PC-3 (cell line): Measurements from ENCODE around the gene SH3RF2.

ENCODE experiments used
- EZH2 ChIP-seq: fragments of 300-600 bp; sonication (generic); IDR thresholded peaks from one replicate; pipeline ENCODE4 v1.6.1; 2017; ENCODE audit warnings: antibody characterized with exemption, mild to moderate bottlenecking, low read length; ENCODE audit not compliant: unreplicated experiment
- EZH2phosphoT487 ChIP-seq: fragments of 300-600 bp; sonication (generic); IDR thresholded peaks from 2 replicates; pipeline ENCODE4 v1.6.1; 2018; ENCODE audit warnings: mild to moderate bottlenecking, antibody characterized with exemption, low read length, borderline replicate concordance
- TF ChIP-seq, protein P1 (sequence below): fragments of 300-600 bp; sonication (generic); conservative IDR thresholded peaks from 2 replicates; pipeline ENCODE4 v1.5.1; 2017; ENCODE audit warnings: antibody characterized with exemption, low read depth, mild to moderate bottlenecking, low read length

DNA sequence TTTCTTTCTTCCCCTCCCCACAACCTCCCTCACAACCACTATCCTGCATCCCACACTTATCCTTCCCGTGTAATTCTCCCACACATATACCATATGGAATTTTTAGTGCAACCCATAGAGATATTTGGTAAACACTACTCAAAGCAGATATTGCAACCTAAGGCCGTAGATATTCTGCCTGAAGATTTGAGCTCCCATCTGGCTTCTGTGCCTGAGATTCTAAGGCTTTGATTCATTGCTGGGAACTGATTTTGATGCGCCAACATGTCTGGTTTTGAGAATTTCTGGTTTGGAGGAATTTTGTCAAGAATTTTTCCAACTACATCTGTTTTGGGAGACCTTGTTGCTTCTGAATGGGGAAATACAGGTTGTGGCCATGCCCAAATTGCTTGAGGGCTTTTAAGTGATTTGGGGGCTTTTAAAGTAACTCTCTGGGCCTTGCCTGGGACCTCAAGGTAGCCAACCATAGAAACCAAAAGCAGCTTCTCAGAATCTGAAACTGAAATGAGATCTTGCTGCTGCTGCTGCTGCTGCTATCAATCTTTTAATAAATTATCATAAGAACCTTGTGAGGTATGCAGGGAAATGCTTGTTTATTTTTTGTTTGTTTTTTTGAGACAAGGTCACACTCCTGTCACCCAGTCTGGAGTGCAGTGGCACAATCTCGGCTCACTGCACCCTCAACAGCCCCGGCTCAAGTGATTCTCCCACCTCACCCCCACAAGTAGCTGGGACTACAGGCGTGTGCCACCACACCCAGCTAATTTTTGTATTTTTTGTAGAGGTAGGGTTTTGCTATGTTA, 132.8 kb downstream of the SH3RF2 start:
- TF ChIP-seq EZH2 (no peak), EZH2phosphoT487 (no peak)
- TF ChIP-seq, protein P1, sequence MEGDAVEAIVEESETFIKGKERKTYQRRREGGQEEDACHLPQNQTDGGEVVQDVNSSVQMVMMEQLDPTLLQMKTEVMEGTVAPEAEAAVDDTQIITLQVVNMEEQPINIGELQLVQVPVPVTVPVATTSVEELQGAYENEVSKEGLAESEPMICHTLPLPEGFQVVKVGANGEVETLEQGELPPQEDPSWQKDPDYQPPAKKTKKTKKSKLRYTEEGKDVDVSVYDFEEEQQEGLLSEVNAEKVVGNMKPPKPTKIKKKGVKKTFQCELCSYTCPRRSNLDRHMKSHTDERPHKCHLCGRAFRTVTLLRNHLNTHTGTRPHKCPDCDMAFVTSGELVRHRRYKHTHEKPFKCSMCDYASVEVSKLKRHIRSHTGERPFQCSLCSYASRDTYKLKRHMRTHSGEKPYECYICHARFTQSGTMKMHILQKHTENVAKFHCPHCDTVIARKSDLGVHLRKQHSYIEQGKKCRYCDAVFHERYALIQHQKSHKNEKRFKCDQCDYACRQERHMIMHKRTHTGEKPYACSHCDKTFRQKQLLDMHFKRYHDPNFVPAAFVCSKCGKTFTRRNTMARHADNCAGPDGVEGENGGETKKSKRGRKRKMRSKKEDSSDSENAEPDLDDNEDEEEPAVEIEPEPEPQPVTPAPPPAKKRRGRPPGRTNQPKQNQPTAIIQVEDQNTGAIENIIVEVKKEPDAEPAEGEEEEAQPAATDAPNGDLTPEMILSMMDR, result no peak
